ENCODE data around the gene CENPI.
"Not testable (repeated sequence)": the region's sequence is repeated elsewhere in the genome, so short reads cannot be mapped to it uniquely, and the experiment has no call there.

The CENPI gene

GRCh38 chrX:101097546-101098453, at the start of gene CENPI:
TSS of gene CENPI (plus strand) at chrX:101098204. CDS start at chrX:101101071, 2,867 bp downstream.
- DNase-seq: peak; percentile 88

- no peak for DNase-seq
Observed at GRCh38 chrX:101051153-101051548, 46.9 kb upstream of the CENPI start.

GRCh38 chrX:101051549-101052302, 46.3 kb upstream of the CENPI start, which contains the start of gene TRMT2B:
TSS of gene TRMT2B (minus strand) at chrX:101052111. CDS start at chrX:101042289, 9,822 bp downstream.
- peak; percentile 78 for DNase-seq

GRCh38 chrX:101056551-101056950, 41.5 kb upstream of the CENPI start:
- not testable (repeated sequence) for DNase-seq

- no peak for DNase-seq
Observed at GRCh38 chrX:101057093-101057714, 40.8 kb upstream of the CENPI start.

GRCh38 chrX:101062176-101062575, 35.8 kb upstream of the CENPI start:
- no peak for DNase-seq

GRCh38 chrX:101071582-101071981, 26.4 kb upstream of the CENPI start:
- no peak for DNase-seq

GRCh38 chrX:101078716-101079598, 19.0 kb upstream of the CENPI start, which contains the start of gene TMEM35A:
TSS of gene TMEM35A (plus strand) at chrX:101078879. CDS start at chrX:101079003, 124 bp downstream.
- no peak for DNase-seq

- no peak for DNase-seq
Observed at GRCh38 chrX:101079736-101080270, 18.2 kb upstream of the CENPI start.

GRCh38 chrX:101080326-101081124, 17.5 kb upstream of the CENPI start:
- no peak for DNase-seq

GRCh38 chrX:101081231-101081630, 16.8 kb upstream of the CENPI start:
- no peak for DNase-seq

GRCh38 chrX:101091817-101092216, 6.2 kb upstream of the CENPI start:
- DNase-seq: no peak

- no peak for DNase-seq
Observed at GRCh38 chrX:101108284-101108683, 10.3 kb downstream of the CENPI start.

- DNase-seq: no peak
Observed at GRCh38 chrX:101117701-101118100, 19.7 kb downstream of the CENPI start.

- no peak for DNase-seq
Observed at GRCh38 chrX:101136235-101136634, 38.2 kb downstream of the CENPI start.

All from activated CD4-positive, CD25-positive, alpha-beta regulatory T cell treated with anti-CD3 and anti-CD28 coated beads, Interleukin-2, amount 50 U/mL, for 72 hours (primary cell).